SK-N-SH (cell line): ENCODE data around the gene NFATC2IP.

Experiments used
- CTCF ChIP-seq: fragments of 200-600 bp; sonication (generic); IDR thresholded peaks from 2 replicates; pipeline ENCODE4 v1.6.1; 2017; ENCODE audit warnings: antibody characterized with exemption, mild to moderate bottlenecking, moderate library complexity
- GABPA ChIP-seq: IDR thresholded peaks from 2 replicates; pipeline ENCODE4 v1.4.0; 2012; ENCODE audit warnings: low read depth, mild to moderate bottlenecking
- YY1 ChIP-seq: IDR thresholded peaks from 2 replicates; pipeline ENCODE4 v1.4.0; 2012; ENCODE audit warnings: low read depth, mild to moderate bottlenecking

DNA sequence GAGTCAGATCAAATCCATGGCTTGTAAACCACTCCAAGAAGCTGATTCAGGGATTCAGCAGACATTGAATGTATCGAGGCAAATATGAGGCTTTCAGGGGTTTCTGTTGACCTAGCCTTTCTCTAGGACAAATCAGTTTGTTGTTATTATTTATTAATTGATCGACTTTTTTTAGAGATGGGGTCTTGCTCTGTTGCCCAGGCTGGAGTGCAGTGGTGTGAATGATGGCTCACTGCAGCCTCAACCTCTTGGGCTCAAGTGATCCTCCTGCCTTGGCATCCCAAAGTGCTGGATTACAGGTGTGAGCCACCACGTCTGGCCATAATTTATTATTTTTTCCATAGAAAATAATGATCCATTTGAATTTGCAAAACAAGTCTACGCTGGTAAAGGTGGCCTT is 61.1 kb downstream of the NFATC2IP start:
- TF ChIP-seq GABPA (no peak), CTCF (no peak), YY1 (no peak)
